Measurements from ENCODE around the gene PBX3. TPM values are rescaled to one million over a fixed set of nuclear protein-coding genes. Genes with fewer than 3 reads are reported as not detected.

PBX3 gene
- total and polyA plus RNA-seq, 9 of the 15 experiments (the other 6 are each of a cell fraction or from before 2014, with no cell fraction given): 0.14 to 5.8 (median 0.92) TPM

DNA sequence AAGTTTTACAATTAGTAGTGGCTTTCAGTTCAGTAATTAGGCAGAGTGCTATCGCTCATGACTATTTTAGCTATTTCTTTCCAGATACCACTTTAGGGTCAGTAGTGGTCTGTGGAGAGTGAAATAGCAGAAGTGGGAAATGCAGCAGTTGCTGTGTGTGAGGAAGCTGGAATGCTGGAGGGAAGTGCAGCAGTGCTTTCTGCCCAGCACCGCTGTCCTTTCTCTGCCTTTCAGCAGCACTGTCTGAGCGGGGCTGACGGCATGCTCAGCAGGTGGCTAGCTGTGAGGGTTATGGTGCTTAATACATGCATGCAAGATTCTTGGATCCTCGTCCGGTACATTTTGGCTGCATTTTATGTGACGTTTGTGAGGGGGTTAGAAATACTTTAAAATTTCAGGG, 213.9 kb downstream of the PBX3 start (continued):
- TF ChIP-seq TARDBP (IDR thresholded peaks at IDR 0.05) (no peak), GABPB2 (CRISPR knock-in tag; conservative IDR thresholded peaks at IDR 0.05) (no peak), CHD2 (IDR thresholded peaks at IDR 0.05; ENCODE audit: low read depth, low read length) (no peak), ZNF165 (CRISPR knock-in tag; IDR thresholded peaks at IDR 0.05; ENCODE audit: borderline replicate concordance) (no peak), SREBF2 (CRISPR knock-in tag; IDR thresholded peaks at IDR 0.05) (no peak), POLR3A (IDR thresholded peaks at IDR 0.05; ENCODE audit: borderline replicate concordance, extremely low read depth, insufficient read depth, insufficient read length) (no peak), KLF6 (CRISPR knock-in tag; IDR thresholded peaks at IDR 0.05; ENCODE audit: borderline replicate concordance) (no peak)
- TF ChIP-seq, protein P1, sequence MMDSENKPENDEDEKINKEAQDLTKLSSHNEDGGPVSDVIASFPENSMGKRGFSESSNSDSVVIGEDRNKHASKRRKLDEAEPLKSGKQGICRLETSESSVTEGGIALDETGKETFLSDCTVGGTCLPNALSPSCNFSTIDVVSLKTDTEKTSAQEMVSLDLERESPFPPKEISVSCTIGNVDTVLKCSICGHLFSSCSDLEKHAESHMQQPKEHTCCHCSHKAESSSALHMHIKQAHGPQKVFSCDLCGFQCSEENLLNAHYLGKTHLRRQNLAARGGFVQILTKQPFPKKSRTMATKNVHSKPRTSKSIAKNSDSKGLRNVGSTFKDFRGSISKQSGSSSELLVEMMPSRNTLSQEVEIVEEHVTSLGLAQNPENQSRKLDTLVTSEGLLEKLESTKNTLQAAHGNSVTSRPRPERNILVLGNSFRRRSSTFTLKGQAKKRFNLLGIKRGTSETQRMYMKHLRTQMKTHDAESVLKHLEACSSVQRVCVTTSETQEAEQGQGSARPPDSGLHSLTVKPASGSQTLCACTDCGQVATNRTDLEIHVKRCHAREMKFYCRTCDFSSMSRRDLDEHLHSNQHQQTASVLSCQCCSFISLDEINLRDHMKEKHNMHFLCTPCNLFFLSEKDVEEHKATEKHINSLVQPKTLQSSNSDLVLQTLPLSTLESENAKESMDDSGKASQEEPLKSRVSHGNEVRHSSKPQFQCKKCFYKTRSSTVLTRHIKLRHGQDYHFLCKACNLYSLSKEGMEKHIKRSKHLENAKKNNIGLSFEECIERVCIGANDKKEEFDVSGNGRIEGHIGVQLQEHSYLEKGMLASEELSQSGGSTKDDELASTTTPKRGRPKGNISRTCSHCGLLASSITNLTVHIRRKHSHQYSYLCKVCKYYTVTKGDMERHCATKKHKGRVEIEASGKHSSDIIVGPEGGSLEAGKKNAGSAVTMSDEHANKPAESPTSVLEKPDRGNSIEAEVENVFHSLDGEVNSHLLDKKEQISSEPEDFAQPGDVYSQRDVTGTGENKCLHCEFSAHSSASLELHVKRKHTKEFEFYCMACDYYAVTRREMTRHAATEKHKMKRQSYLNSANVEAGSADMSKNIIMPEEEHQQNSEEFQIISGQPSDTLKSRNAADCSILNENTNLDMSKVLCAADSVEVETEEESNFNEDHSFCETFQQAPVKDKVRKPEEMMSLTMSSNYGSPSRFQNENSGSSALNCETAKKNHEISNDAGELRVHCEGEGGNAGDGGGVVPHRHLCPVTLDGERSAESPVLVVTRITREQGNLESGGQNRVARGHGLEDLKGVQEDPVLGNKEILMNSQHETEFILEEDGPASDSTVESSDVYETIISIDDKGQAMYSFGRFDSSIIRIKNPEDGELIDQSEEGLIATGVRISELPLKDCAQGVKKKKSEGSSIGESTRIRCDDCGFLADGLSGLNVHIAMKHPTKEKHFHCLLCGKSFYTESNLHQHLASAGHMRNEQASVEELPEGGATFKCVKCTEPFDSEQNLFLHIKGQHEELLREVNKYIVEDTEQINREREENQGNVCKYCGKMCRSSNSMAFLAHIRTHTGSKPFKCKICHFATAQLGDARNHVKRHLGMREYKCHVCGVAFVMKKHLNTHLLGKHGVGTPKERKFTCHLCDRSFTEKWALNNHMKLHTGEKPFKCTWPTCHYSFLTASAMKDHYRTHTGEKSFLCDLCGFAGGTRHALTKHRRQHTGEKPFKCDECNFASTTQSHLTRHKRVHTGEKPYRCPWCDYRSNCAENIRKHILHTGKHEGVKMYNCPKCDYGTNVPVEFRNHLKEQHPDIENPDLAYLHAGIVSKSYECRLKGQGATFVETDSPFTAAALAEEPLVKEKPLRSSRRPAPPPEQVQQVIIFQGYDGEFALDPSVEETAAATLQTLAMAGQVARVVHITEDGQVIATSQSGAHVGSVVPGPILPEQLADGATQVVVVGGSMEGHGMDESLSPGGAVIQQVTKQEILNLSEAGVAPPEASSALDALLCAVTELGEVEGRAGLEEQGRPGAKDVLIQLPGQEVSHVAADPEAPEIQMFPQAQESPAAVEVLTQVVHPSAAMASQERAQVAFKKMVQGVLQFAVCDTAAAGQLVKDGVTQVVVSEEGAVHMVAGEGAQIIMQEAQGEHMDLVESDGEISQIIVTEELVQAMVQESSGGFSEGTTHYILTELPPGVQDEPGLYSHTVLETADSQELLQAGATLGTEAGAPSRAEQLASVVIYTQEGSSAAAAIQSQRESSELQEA (IDR thresholded peaks at IDR 0.05; ENCODE audit: low read depth): no peak
